ENCODE results near the gene EYA3.

EYA3 gene

DNA sequence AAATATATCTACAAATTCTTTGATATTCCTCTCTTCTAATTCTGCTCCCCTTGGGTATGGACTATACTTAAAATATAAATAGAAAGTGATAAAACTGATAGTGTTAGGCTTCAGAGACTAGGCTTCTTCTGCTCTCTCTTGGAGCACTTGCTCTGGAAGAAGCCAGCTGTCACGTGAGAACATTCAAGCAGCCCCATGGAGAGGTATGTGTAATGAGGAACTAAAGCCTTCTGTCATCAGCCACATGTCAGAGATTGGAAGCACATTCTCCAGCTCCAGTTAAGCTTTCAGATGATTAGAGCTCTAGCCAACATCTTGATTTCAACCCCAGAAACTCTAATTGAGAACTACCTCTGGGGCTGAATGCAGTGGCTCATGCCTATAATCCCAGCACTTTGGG lies 94.3 kb downstream of the EYA3 start:
- no peak overlapping the region for H4K91ac ChIP-seq (ENCODE audit: low read length)
- 94% methylated on average over 1 of the region's 1 CpG for whole genome bisulfite sequencing
- no peak overlapping the region for H2BK5ac ChIP-seq (ENCODE audit: low read depth, low read length, poor library complexity, severe bottlenecking)
- H3K79me1 ChIP-seq (replicated peaks; ENCODE audit: low read length, poor library complexity, severe bottlenecking): peaks cover 8% of the 10 kb centered on the region
- no peaks in the 10 kb centered on the region for H3K9me3 ChIP-seq (ENCODE audit: control insufficient read depth, low read length)
- H3K23ac ChIP-seq (ENCODE audit: low read length in 2 of 2): no peak overlapping the region
- H2BK15ac ChIP-seq (ENCODE audit: low read depth, poor library complexity, severe bottlenecking): no peak overlapping the region
- no peak overlapping the region for H3K4ac ChIP-seq (ENCODE audit: low read depth in 1 of 2, low read length in 2 of 2)
- no peak overlapping the region for H3K9ac ChIP-seq (ENCODE audit: low read length)
- H3K18ac ChIP-seq (ENCODE audit: low read depth in 1 of 2, low read length in 2 of 2): no peak overlapping the region
- H3K4me3 ChIP-seq (ENCODE audit: insufficient read depth in 1 of 2, low read depth in 1 of 2, low read length in 2 of 2): no peak overlapping the region
- H2BK12ac ChIP-seq (ENCODE audit: low read length in 2 of 2): no peak overlapping the region
- H3K27me3 ChIP-seq (ENCODE audit: control insufficient read depth in 1 of 2, insufficient read depth in 1 of 2, low read length in 2 of 2): no peaks in the 10 kb centered on the region
- peaks cover 32 to 78% of the 10 kb centered on the region in 2 experiments for H3K36me3 ChIP-seq (ENCODE audit: control insufficient read depth in 1 of 2, insufficient read depth in 2 of 2, low read depth in 1 of 2, low read length in 2 of 2)
- H3K4me1 ChIP-seq (ENCODE audit: control insufficient read depth, insufficient read depth, low read depth, low read length): no peaks in the 10 kb centered on the region
- H2AFZ ChIP-seq (ENCODE audit: low read depth, low read length): no peak overlapping the region
- no peak overlapping the region for H4K8ac ChIP-seq (ENCODE audit: low read length)
- DNase-seq: no peak
- no peak overlapping the region for H2AK5ac ChIP-seq (ENCODE audit: low read length, severe bottlenecking)
- no peak overlapping the region for H3K27ac ChIP-seq (ENCODE audit: low read length, poor library complexity, severe bottlenecking)
- H3K4me2 ChIP-seq (ENCODE audit: low read length, poor library complexity, severe bottlenecking): no peak overlapping the region
- H3K14ac ChIP-seq (ENCODE audit: low read length in 2 of 2): no peak overlapping the region
- H2BK120ac ChIP-seq (ENCODE audit: low read depth, low read length): no peak overlapping the region

DNA sequence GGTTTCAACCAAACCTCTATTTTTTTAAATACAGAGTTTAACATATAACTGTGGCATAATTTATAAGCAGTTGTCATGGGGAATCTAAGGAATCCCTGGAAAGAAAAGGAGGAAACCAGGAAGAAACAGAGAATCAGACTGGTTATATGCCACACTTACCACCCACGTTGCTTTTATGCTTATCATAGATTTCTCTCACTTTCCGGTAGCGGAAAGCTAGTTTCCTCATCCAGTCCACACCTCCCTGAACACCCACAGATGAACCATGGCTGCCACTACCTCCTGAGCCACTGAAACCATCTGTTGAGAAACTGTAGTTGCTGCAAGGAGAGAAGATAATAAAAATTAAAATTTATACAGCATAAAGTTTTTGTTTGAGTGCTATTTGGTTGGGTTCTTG lies 95.2 kb downstream of the EYA3 start:
- DNase-seq: no peak
- H3K18ac ChIP-seq (ENCODE audit: low read depth in 1 of 2, low read length in 2 of 2): no peak overlapping the region
- no peak overlapping the region for H3K4me2 ChIP-seq (ENCODE audit: low read length, poor library complexity, severe bottlenecking)
- H2AK5ac ChIP-seq (ENCODE audit: low read length, severe bottlenecking): no peak overlapping the region
- H3K9ac ChIP-seq (ENCODE audit: low read length): no peak overlapping the region
- H3K14ac ChIP-seq (ENCODE audit: low read length in 2 of 2): no peak overlapping the region
- 100% methylated on average over 2 of the region's 3 CpGs for WGBS
- no peak overlapping the region for H2BK12ac ChIP-seq (ENCODE audit: low read length in 2 of 2)
- H2BK120ac ChIP-seq (ENCODE audit: low read depth, low read length): no peak overlapping the region
- no peak overlapping the region for H2BK5ac ChIP-seq (ENCODE audit: low read depth, low read length, poor library complexity, severe bottlenecking)
- H3K4me3 ChIP-seq (ENCODE audit: insufficient read depth in 1 of 2, low read depth in 1 of 2, low read length in 2 of 2): no peak overlapping the region
- H3K23ac ChIP-seq (ENCODE audit: low read length in 2 of 2): no peak overlapping the region
- H2AFZ ChIP-seq (ENCODE audit: low read depth, low read length): no peak overlapping the region
- H3K36me3 ChIP-seq (ENCODE audit: control insufficient read depth in 1 of 2, insufficient read depth in 2 of 2, low read depth in 1 of 2, low read length in 2 of 2): peaks cover 29 to 83% of the 10 kb centered on the region in 2 experiments
- no peak overlapping the region for H4K91ac ChIP-seq (ENCODE audit: low read length)
- H3K27ac ChIP-seq (ENCODE audit: low read length, poor library complexity, severe bottlenecking): no peak overlapping the region
- no peaks in the 10 kb centered on the region for H3K9me3 ChIP-seq (ENCODE audit: control insufficient read depth, low read length)
- H2BK15ac ChIP-seq (ENCODE audit: low read depth, poor library complexity, severe bottlenecking): no peak overlapping the region
- H3K4me1 ChIP-seq (ENCODE audit: control insufficient read depth, insufficient read depth, low read depth, low read length): no peaks in the 10 kb centered on the region
- no peaks in the 10 kb centered on the region for H3K27me3 ChIP-seq (ENCODE audit: control insufficient read depth in 1 of 2, insufficient read depth in 1 of 2, low read length in 2 of 2)
- H3K79me1 ChIP-seq (replicated peaks; ENCODE audit: low read length, poor library complexity, severe bottlenecking): peaks cover 8% of the 10 kb centered on the region
- H4K8ac ChIP-seq (ENCODE audit: low read length): no peak overlapping the region
- no peak overlapping the region for H3K4ac ChIP-seq (ENCODE audit: low read depth in 1 of 2, low read length in 2 of 2)

DNA sequence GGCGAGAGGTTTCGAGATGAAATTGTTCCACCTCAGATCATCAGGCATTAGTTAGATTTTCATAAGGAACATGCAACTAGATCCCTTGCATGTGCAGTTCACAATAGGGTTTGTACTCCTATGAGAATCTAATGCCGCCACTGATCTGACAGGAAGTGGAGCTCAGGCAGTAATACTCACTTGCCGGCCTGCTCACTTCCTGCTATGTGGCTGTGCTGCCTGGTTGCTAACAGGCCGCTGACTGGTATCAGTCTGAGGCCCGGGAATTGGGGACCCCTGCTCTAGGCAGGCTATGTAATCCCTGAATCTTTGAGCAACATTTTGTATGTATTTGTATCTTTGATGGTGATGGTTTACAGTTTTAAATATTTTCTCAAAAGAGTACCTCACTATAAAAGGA lies 96.1 kb downstream of the EYA3 start:
- Histone ChIP-seq H3K4me3 (ENCODE audit: insufficient read depth in 1 of 2, low read depth in 1 of 2, low read length in 2 of 2) (no peak overlapping the region), H3K9ac (ENCODE audit: low read length) (no peak overlapping the region), H3K4me2 (ENCODE audit: low read length, poor library complexity, severe bottlenecking) (no peak overlapping the region), H2BK5ac (ENCODE audit: low read depth, low read length, poor library complexity, severe bottlenecking) (no peak overlapping the region), H3K4me1 (ENCODE audit: control insufficient read depth, insufficient read depth, low read depth, low read length) (no peaks in the 10 kb centered on the region), H3K9me3 (ENCODE audit: control insufficient read depth, low read length) (no peaks in the 10 kb centered on the region), H4K8ac (ENCODE audit: low read length) (no peak overlapping the region), H3K23ac (ENCODE audit: low read length in 2 of 2) (no peak overlapping the region), H2BK15ac (ENCODE audit: low read depth, poor library complexity, severe bottlenecking) (no peak overlapping the region), H2AFZ (ENCODE audit: low read depth, low read length) (no peak overlapping the region), H2BK120ac (ENCODE audit: low read depth, low read length) (no peak overlapping the region), H3K79me1 (replicated peaks; ENCODE audit: low read length, poor library complexity, severe bottlenecking) (peaks cover 8% of the 10 kb centered on the region), H2AK5ac (ENCODE audit: low read length, severe bottlenecking) (no peak overlapping the region), H3K27me3 (ENCODE audit: control insufficient read depth in 1 of 2, insufficient read depth in 1 of 2, low read length in 2 of 2) (no peaks in the 10 kb centered on the region), H3K18ac (ENCODE audit: low read depth in 1 of 2, low read length in 2 of 2) (no peak overlapping the region), H3K27ac (ENCODE audit: low read length, poor library complexity, severe bottlenecking) (no peak overlapping the region), H3K14ac (ENCODE audit: low read length in 2 of 2) (no peak overlapping the region), H3K4ac (ENCODE audit: low read depth in 1 of 2, low read length in 2 of 2) (no peak overlapping the region), H4K91ac (ENCODE audit: low read length) (no peak overlapping the region), H3K36me3 (ENCODE audit: control insufficient read depth in 1 of 2, insufficient read depth in 2 of 2, low read depth in 1 of 2, low read length in 2 of 2) (peaks cover 34 to 82% of the 10 kb centered on the region in 2 experiments), H2BK12ac (ENCODE audit: low read length in 2 of 2) (no peak overlapping the region)
- DNase-seq: no peak
- WGBS: 80% methylated on average over 6 of the region's 6 CpGs

DNA sequence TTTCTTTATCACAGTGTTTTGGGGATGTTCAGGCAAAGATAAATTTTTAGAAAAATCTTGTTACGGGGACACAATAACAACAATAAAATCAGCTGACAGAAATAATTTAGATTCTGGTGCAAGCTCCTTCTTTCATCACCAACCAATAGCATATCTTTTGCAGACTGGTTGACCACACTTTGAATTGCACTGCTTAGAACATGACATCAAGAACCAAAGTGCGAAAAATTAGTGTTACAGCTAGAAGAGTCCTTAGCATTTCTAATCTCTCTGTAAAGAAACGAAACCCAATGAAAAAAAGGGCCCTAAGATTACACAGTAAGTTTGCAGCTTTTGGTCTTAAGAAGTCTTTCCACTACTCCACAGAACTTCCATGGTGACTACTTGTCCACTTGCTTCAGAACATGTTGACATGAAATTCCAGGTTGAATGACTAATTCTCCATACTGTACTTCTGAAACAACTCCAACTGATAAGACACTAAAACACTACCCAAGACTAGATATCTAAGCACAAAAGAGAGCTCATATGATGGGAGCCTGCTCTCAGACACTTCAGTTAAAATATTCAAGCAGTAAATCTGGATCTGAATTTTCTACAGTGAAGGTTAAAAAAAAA lies 97.4 kb downstream of the EYA3 start:
- H2BK15ac ChIP-seq (ENCODE audit: low read depth, poor library complexity, severe bottlenecking): no peak overlapping the region
- H3K36me3 ChIP-seq (ENCODE audit: control insufficient read depth in 1 of 2, insufficient read depth in 2 of 2, low read depth in 1 of 2, low read length in 2 of 2): peaks cover 34 to 75% of the 10 kb centered on the region in 2 experiments
- no peaks in the 10 kb centered on the region for H3K4me1 ChIP-seq (ENCODE audit: control insufficient read depth, insufficient read depth, low read depth, low read length)
- H2BK120ac ChIP-seq (ENCODE audit: low read depth, low read length): no peak overlapping the region
- no peak overlapping the region for H3K4me3 ChIP-seq (ENCODE audit: insufficient read depth in 1 of 2, low read depth in 1 of 2, low read length in 2 of 2)
- H3K9me3 ChIP-seq (ENCODE audit: control insufficient read depth, low read length): no peaks in the 10 kb centered on the region
- H3K14ac ChIP-seq (ENCODE audit: low read length in 2 of 2): no peak overlapping the region
- H3K23ac ChIP-seq (ENCODE audit: low read length in 2 of 2): no peak overlapping the region
- no peak overlapping the region for H4K91ac ChIP-seq (ENCODE audit: low read length)
- H3K4ac ChIP-seq (ENCODE audit: low read depth in 1 of 2, low read length in 2 of 2): no peak overlapping the region
- no peak overlapping the region for H3K4me2 ChIP-seq (ENCODE audit: low read length, poor library complexity, severe bottlenecking)
- H3K27ac ChIP-seq (ENCODE audit: low read length, poor library complexity, severe bottlenecking): no peak overlapping the region
- no peak overlapping the region for H2AFZ ChIP-seq (ENCODE audit: low read depth, low read length)
- H3K79me1 ChIP-seq (replicated peaks; ENCODE audit: low read length, poor library complexity, severe bottlenecking): peaks cover 8% of the 10 kb centered on the region
- WGBS: 99% methylated on average over 3 of the region's 3 CpGs
- no peak overlapping the region for H3K9ac ChIP-seq (ENCODE audit: low read length)
- no peak overlapping the region for H2BK12ac ChIP-seq (ENCODE audit: low read length in 2 of 2)
- no peaks in the 10 kb centered on the region for H3K27me3 ChIP-seq (ENCODE audit: control insufficient read depth in 1 of 2, insufficient read depth in 1 of 2, low read length in 2 of 2)
- no peak overlapping the region for H4K8ac ChIP-seq (ENCODE audit: low read length)
- DNase-seq: peak; percentile 15
- H2BK5ac ChIP-seq (ENCODE audit: low read depth, low read length, poor library complexity, severe bottlenecking): no peak overlapping the region
- H3K18ac ChIP-seq (ENCODE audit: low read depth in 1 of 2, low read length in 2 of 2): no peak overlapping the region
- H2AK5ac ChIP-seq (ENCODE audit: low read length, severe bottlenecking): no peak overlapping the region
